Astrocyte of the cerebellum (primary cell): ENCODE results near the gene TNS1.

Experiments used
- DNase-seq: peaks from one replicate; pipeline ENCODE4 v3.0.0-alpha.2; 2011; ENCODE audit warnings: low read depth
- H3K4me3 ChIP-seq: 2 replicates; pipeline ENCODE4 v1.5.1; 2011; ENCODE audit warnings: mild to moderate bottlenecking, low read depth, low read length, moderate library complexity
- CTCF ChIP-seq: IDR thresholded peaks from 2 replicates; pipeline ENCODE4 v1.5.1; 2012; ENCODE audit warnings: low read length, low read depth, moderate library complexity, mild to moderate bottlenecking; ENCODE audit errors: missing control alignments
- in situ Hi-C: cut with HindIII; loops from 2 replicates; pipeline ENCODE4 v1.10.0; 2017; ENCODE audit warnings: low sequenced_read_pairs

Gene TNS1

GRCh38 chr2:218006741-218007140, 3.9 kb upstream of the TNS1 start:
- in situ Hi-C loops: no loop called here
- no peak for DNase-seq
- H3K4me3 ChIP-seq: no peak overlapping the region
- TF ChIP-seq CTCF: no peak

- H3K4me3 ChIP-seq: no peak overlapping the region
- in situ Hi-C loops: no loop called here
- no peak for DNase-seq
- no peak for TF ChIP-seq CTCF
Observed at GRCh38 chr2:218005486-218005885, 2.7 kb upstream of the TNS1 start.

- no peak overlapping the region for H3K4me3 ChIP-seq
- DNase-seq: no peak
- TF ChIP-seq CTCF: no peak
- in situ Hi-C loops: no loop called here
Observed at GRCh38 chr2:218005028-218005427, 2.2 kb upstream of the TNS1 start.

- peak; percentile 18 for DNase-seq
- in situ Hi-C loops: no loop called here
- no peak for TF ChIP-seq CTCF
- no peak overlapping the region for H3K4me3 ChIP-seq
Observed at GRCh38 chr2:218003981-218004419, 1.2 kb upstream of the TNS1 start.

GRCh38 chr2:218003281-218003944, 618 bp upstream of the TNS1 start:
- no peak for TF ChIP-seq CTCF
- H3K4me3 ChIP-seq: no peak overlapping the region
- no peak for DNase-seq
- in situ Hi-C loops: no loop called here

GRCh38 chr2:218002143-218002844, 501 bp downstream of the TNS1 start:
- in situ Hi-C loops: no loop called here
- peak overlapping the region; percentile 12 for H3K4me3 ChIP-seq
- DNase-seq: no peak
- TF ChIP-seq CTCF: no peak
